Tibial nerve (tissue), 4 donors: ENCODE results near the gene MRPS23.

ENCODE experiments used
- EP300 ChIP-seq, 2 donors: sonication (generic); formaldehyde crosslinking; IDR thresholded peaks; one replicate each; pipeline ENCODE4 v1.6.1; 2017; ENCODE audit warnings: antibody characterized with exemption in 2 of 2, mild to moderate bottlenecking in 1 of 2
- POLR2A ChIP-seq, 2 donors: fragments of 450-650 bp; IDR thresholded peaks; one replicate each; pipeline ENCODE4 v1.6.1; 2017; ENCODE audit warnings: antibody characterized with exemption in 2 of 2, mild to moderate bottlenecking in 2 of 2, moderate library complexity in 2 of 2
- TF ChIP-seq, protein P1 (sequence below), 5 experiments: fragments of 200-600 bp in 3 of 5; fragments of 450-650 bp in 2 of 5; sonication (generic) in 3 of 5; IDR thresholded peaks; one replicate each; pipeline ENCODE4 v1.5.1; 2016 to 2019; ENCODE audit warnings: antibody characterized with exemption in 5 of 5, mild to moderate bottlenecking in 3 of 5, moderate library complexity in 2 of 5

DNA sequence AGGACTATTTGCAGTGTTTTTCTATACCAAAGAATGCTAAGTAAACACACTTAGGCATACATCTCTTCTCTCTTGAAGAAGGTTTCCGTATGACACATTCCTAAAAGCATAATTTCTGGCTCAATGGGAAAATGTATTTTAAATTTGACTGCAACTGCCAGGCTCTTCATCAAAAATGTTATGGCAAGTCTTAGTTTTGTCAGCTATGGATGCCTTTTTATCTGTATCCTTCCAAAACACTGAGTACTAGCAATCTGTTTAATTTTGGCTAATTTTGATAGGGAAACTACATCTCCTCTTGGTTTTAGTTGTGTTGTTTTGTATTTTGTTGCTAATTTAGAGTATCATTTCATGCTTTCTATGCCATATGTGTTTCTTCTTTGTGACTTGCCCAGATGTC lies 35.4 kb downstream of the MRPS23 start:
- TF ChIP-seq EP300 (IDR thresholded peaks at IDR 0.05) = no peak
- TF ChIP-seq, protein P1, sequence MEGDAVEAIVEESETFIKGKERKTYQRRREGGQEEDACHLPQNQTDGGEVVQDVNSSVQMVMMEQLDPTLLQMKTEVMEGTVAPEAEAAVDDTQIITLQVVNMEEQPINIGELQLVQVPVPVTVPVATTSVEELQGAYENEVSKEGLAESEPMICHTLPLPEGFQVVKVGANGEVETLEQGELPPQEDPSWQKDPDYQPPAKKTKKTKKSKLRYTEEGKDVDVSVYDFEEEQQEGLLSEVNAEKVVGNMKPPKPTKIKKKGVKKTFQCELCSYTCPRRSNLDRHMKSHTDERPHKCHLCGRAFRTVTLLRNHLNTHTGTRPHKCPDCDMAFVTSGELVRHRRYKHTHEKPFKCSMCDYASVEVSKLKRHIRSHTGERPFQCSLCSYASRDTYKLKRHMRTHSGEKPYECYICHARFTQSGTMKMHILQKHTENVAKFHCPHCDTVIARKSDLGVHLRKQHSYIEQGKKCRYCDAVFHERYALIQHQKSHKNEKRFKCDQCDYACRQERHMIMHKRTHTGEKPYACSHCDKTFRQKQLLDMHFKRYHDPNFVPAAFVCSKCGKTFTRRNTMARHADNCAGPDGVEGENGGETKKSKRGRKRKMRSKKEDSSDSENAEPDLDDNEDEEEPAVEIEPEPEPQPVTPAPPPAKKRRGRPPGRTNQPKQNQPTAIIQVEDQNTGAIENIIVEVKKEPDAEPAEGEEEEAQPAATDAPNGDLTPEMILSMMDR (IDR thresholded peaks at IDR 0.05) = no peak
- TF ChIP-seq POLR2A (IDR thresholded peaks at IDR 0.05) = no peak
